Measurements from ENCODE around the gene ZNF487. TPM values are rescaled to one million over a fixed set of nuclear protein-coding genes. Genes with fewer than 3 reads are reported as not detected.

Gene ZNF487
- total and polyA plus RNA-seq, 2 of the 13 experiments (the other 11 are each of a cell fraction or from before 2014, with no cell fraction given): 7.4 to 8.8 TPM

GRCh38 chr10:43396928-43397624 lies 39.8 kb upstream of the ZNF487 start (continued):
- no peak for TF ChIP-seq CEBPZ (IDR thresholded peaks at IDR 0.05; ENCODE audit: low read length)
- peak; percentile 87; the same call in 1 of the 2 replicates for TF ChIP-seq ZNF879 (CRISPR knock-in tag; IDR thresholded peaks at IDR 0.05)
- TF ChIP-seq DNMT3B (CRISPR knock-in tag; conservative IDR thresholded peaks at IDR 0.05): no peak; the same call in 1 of the 2 replicates
- peak; percentile 94 for TF ChIP-seq ZBTB20 (CRISPR knock-in tag; IDR thresholded peaks at IDR 0.05; ENCODE audit: borderline replicate concordance, low read depth)
- peak; percentile 32; the same call in 1 of the 2 replicates for TF ChIP-seq ZBTB33 (CRISPR knock-in tag; IDR thresholded peaks at IDR 0.05)
- peak; percentile 88 for TF ChIP-seq HIC2 (CRISPR knock-in tag; IDR thresholded peaks at IDR 0.05; ENCODE audit: low read depth)
- peak; percentile 91 for TF ChIP-seq ZNF446 (CRISPR knock-in tag; IDR thresholded peaks at IDR 0.05)
- TF ChIP-seq AGO2 (optimal IDR thresholded peaks at IDR 0.05; ENCODE audit: low read depth, low read length): peak; percentile 71
- peak; percentile 64 for TF ChIP-seq ATF2 (CRISPR knock-in tag; IDR thresholded peaks at IDR 0.05)
- TF ChIP-seq PRDM10 (CRISPR knock-in tag; IDR thresholded peaks at IDR 0.05; ENCODE audit: low read depth): peak; percentile 38; the same call in 1 of the 2 replicates
- peak; percentile 85; the same call in 1 of the 2 replicates for TF ChIP-seq ZNF891 (CRISPR knock-in tag; IDR thresholded peaks at IDR 0.05)
- TF ChIP-seq E2F5 (CRISPR knock-in tag; conservative IDR thresholded peaks at IDR 0.05): peak; percentile 92

All from HepG2 (cell line).